C1 segment of cervical spinal cord (tissue), 14 donors: ENCODE data around the gene MRPL4.
"Not testable (repeated sequence)": the region's sequence is repeated elsewhere in the genome, so short reads cannot be mapped to it uniquely, and the experiment has no call there.

Experiments
- DNase-seq, 14 donors: peaks; one replicate each; lab custom pipeline; 2025; lab: John Stamatoyannopoulos, UW

MRPL4 gene

DNA sequence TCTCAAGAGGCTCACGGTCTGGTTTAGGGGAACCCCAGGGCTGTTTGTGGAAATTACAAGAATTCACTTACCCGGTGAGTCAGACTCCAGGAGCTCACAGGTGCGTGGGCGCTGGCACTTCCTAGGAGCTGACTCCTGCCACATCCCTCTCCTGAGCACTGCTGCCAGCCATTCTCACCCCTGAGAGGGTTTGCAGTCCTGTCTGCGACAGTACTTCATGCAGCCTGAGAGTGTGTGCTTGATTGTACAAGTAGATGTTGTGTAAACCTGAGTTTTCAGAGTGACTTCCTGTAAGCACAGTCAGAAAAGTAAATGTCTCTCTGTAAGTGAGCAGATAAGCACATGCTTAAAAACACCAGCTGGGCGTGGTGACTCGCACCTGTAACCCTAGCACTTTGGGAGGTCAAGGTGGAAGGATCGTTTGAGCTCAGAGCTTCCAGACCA lies 8.1 kb downstream of the MRPL4 start:
- no peak for DNase-seq

DNA sequence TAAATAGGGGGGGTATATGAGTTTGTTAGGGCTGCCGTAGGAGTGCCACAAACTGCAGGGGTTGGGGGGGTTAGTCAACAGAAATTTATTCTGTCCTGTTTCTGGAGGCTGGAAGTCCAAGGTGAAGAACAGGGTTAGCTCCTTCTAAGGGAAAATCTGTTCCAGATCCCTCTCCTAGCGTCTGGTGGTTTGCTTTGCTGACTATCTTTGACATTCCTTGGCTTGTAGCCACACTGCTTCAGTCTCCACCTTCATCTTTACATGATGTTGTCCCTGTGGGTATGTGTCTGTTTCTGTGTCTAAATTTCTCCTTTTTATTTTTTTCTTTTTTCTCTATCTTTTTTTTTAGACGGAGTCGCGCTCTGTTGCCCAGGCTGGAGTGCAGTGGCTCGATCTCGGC lies 10.8 kb downstream of the MRPL4 start:
- no peak for DNase-seq

DNA sequence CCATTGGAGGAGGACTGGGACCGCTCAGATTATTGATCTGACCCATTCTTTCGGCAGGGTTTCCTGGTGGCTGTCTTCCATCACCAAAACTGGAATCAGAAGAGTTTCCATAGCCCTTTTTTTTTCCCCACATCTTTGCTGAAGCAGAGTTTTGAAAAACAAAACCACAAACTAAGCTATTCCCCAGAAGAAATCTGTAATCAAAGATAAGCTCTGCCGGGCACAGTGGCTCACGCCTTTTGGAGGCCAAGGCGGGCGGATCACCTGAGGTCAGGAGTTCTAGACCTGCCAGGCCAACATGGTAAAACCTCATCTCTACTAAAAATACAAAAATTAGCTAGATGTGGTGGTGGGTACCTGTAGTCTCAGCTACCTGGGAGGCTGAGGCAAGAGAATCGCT lies 14.7 kb downstream of the MRPL4 start:
- no peak for DNase-seq

DNA sequence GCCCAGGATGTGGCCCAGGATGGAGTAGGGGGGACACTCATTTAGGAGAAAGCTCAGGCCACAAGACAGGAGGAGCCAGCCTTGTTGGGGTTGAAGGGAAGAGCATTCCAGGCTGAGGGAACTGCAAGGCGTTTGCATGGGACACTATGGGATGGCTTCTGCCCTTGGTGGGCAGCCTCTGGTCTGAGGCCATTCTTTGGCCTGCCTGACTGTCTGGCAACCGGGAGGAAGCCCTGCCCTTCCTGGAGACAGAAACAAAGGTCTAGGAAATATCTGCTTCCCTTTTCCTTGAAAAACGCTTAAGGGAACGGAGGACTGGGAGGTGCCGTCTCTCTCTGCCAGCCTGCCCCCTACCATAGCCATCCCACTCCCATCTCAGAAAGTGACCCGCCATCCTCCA lies 16.1 kb downstream of the MRPL4 start:
- no peak for DNase-seq

DNA sequence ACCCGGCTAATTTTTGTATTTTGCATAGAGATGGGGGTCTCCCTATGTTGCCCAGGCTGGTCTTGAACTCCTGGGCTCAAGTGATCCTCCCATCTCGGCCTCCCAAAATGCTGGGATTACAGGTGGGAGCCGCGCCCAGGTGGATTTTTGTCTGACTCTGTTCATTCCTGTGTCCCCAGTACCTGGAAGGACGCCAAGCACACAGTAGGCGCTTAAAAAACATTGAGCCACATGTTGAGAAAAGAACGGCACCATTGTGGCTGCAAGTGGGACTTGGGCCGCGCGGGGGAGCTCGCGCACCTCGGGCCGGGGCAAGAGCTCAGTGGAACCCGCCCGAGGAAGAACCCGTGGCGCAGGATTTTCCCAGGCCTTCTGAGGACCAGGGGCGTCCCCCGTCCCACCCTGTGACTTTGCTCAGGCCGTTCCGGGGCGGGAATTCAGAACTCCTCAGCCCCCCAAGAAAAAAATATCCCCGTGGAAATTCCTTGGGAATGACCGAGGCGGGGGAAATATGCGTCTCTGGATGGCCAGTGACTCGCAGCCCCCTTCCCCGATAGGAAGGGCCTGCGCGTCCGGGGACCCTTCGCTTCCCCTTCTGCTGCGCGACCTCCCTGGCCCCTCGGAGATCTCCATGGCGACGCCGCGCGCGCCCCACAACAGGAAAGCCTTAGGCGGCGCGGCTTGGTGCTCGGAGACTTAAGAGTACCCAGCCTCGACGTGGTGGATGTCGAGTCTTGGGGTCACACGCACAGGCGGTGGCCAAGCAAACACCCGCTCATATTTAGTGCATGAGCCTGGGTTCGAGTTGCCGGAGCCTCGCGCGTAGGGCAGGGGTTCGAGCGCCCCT lies 17.5 kb downstream of the MRPL4 start:
- DNase-seq, result peak in 13 of 14 donors; percentile 10 to 79 (median 36)

DNA sequence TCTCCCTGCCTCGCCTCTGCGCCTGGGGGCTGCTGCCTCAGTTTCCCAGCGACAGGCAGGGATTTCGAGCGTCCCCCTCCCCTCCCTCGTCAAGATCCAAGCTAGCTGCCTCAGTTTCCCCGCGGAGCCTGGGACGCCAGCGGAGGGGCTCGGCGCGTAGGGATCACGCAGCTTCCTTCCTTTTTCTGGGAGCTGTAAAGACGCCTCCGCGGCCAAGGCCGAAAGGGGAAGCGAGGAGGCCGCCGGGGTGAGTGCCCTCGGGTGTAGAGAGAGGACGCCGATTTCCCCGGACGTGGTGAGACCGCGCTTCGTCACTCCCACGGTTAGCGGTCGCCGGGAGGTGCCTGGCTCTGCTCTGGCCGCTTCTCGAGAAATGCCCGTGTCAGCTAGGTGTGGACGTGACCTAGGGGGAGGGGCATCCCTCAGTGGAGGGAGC lies 18.2 kb downstream of the MRPL4 start:
- peak in 7 of 14 donors; percentile 12 to 45 (median 35) for DNase-seq

DNA sequence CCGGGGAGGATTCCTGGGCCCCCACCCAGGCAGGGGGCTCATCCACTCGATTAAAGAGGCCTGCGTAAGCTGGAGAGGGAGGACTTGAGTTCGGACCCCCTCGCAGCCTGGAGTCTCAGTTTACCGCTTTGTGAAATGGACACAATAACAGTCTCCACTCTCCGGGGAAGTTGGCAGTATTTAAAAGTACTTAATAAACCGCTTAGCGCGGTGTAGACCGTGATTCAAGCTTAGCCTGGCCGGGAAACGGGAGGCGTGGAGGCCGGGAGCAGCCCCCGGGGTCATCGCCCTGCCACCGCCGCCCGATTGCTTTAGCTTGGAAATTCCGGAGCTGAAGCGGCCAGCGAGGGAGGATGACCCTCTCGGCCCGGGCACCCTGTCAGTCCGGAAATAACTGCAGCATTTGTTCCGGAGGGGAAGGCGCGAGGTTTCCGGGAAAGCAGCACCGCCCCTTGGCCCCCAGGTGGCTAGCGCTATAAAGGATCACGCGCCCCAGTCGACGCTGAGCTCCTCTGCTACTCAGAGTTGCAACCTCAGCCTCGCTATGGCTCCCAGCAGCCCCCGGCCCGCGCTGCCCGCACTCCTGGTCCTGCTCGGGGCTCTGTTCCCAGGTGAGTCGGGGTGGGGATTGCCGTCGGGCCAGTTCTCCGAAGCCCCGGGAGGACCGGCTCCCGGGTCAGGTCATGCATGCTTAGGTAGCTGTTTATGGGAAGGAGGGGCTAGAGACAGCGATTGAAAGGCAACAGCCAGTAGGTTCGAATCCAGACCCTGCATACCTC lies 18.8 kb downstream of the MRPL4 start, which contains the start of gene ICAM1:
Gene ICAM1, plus strand, starts transcription at position 505 of the 779 bp plus-strand sequence. Its CDS starts 40 bp downstream, at position 545.
- DNase-seq, result peak in 9 of 14 donors; percentile 21 to 76 (median 31)

DNA sequence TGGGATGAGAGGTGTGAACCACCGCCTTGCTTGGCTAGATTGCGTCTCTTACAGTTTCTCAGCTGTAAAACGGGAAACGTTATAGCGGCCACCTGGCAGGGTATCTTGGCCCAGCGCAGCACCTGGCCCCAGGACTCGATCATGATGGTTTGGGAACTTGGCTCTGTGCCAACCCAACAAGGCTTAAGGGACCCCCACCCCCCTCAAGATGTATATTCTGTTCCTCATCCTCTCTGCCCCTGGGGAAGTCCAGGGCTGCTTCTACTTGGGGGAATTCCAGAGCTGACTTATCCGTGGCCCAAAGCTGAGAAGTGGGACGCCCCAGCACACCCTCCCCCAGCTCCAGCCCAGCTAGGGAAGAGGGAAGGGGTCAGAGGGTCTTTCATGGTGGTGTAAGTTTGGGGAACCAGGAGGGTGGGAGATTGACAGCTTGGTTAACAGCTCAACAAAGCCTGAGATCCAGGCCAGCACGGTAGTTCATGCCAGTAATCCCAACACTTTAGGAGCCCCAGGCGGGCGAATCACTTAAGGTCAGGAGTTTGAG lies 19.6 kb downstream of the MRPL4 start:
- DNase-seq, result peak in 1 of 14 donors; percentile 22

DNA sequence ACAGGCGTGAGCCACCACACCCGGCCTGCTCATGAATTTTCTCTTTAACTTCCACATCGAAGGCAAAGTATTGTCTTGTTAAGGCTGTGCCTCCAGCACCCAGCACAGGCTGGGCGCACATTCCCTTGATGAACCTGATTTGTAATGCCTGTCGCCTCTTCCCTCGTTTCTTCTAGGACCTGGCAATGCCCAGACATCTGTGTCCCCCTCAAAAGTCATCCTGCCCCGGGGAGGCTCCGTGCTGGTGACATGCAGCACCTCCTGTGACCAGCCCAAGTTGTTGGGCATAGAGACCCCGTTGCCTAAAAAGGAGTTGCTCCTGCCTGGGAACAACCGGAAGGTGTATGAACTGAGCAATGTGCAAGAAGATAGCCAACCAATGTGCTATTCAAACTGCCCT lies 22.6 kb downstream of the MRPL4 start:
- no peak for DNase-seq

DNA sequence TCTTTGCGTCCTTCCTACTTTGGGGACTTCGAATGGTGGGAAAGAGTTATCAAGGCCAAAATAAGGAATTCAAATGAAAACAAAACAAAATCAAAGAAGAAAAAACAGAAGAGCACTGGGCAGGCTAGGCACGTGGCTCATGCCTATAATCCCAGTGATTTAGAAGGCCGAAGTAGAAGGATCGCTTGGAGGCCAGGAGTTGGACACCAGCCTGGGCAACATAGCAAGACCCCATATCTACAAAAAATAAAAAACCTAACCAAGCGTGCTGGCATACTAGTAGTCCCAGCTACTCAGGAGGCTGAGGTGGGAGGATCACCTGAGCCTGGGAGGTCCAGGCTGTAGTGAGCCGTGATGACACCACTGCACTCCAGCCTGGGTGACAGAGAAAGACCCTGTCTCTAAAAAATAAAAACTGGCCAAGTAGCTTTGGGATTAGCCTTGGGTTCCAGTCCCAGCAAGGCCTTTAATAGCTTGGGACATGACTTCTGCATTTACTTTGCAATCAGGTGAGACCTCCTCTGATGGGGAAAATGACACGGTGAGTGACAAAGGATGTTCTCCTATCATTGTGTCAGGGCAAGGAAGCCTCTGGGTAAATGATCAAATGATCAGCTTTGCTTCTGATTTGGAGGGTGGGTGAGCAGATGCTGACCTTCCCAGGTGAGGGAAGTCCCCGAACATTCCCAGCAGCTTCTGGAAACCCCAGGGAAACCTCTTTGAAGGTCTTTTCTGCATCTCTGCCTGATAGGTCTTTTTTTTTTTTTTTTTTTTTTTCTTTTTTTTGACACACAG lies 26.0 kb downstream of the MRPL4 start:
- no peak for DNase-seq

DNA sequence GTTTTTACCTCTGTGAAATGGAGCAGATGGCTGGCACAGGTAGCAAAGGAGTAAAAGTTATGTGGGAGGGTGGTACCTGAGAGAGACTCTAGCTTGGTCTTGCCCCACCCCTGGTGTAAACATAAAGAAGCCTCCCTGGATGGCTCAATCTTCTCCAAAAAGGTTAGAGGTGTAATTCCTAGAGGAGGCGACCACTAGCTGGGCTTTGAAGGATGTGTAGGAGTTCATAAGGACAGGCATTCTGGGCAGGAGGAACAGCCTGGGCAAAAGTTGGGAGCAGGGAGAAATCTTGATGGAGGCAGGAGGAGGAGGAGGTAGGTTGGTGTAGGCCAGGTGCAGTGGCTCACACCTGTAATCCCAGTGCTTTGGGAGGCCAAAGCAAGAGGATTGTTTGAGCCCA lies 26.9 kb downstream of the MRPL4 start:
- DNase-seq, result no peak

DNA sequence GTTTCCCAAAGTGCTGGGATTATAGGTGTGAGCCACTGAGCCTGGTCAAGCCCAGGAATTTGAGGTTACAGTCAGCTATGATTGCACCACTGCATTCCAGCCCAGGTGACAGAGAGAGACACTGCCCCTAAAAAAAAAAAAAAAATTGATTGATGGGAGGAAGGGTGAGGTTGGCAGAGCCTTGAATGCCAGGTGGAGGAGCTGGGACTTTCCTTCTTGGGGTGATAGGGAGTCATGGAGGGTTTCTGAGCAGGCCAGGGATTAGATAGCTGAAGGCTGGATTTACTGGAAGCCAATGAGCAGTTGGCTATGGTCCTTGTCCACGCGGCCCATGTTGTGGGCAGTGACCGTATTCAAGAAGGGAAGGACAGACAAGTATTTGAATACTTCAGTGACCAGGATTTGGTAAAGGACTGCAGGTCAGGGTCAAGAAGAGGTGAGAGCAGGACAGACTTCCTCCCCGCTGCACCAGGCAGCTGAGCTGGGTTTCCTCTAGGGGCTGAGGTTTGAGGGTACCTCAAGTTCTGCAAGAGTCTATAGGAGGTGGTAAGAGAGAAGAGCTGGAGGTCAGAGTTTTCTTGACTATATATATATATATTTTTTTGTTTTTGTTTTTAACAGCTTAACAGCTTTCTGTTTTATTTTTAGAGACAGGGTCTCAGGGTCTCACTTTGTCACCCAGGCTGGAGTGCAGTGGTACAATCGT lies 27.9 kb downstream of the MRPL4 start:
- no peak for DNase-seq

DNA sequence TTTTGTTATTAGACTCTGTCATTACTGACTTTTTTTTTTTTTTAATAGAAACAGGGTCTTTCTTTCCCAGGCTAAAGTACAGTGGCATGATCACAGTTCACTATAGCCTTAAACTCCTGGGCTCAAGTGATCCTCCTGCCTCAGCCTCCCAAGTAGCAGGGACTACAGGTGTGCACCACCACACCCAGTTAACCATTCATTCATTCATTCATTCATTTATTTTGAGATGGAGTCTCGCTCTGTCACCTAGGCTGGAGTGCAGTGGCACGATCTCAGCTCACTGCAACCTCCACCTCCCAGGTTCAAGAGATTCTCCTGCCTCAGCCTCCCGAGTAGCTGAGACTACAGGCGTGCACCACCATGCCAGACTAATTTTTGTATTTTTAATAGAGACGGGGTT lies 30.0 kb downstream of the MRPL4 start:
- not testable (repeated sequence) for DNase-seq

DNA sequence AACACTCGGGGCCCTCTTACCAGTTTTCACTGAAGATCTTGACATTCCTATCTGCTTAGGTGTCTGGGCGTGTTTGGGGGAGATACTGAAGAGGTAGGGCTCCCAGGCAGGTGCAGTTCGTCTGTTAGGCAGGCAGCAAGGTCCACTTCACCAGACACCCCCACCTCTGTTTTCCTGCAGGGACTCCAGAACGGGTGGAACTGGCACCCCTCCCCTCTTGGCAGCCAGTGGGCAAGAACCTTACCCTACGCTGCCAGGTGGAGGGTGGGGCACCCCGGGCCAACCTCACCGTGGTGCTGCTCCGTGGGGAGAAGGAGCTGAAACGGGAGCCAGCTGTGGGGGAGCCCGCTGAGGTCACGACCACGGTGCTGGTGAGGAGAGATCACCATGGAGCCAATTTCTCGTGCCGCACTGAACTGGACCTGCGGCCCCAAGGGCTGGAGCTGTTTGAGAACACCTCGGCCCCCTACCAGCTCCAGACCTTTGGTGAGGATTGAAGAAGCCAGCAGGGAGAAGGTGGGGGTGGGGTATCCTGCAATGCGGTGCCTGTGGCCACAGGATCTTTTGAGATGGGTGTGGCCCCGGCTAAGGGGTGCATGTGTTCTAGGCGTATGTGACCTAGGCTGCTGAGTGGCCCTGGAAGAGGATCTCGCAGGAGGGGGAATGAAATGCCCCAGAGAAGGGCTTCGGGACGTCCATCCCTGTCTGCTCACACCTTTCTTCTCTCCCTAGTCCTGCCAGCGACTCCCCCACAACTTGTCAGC lies 31.5 kb downstream of the MRPL4 start:
- DNase-seq, result no peak

DNA sequence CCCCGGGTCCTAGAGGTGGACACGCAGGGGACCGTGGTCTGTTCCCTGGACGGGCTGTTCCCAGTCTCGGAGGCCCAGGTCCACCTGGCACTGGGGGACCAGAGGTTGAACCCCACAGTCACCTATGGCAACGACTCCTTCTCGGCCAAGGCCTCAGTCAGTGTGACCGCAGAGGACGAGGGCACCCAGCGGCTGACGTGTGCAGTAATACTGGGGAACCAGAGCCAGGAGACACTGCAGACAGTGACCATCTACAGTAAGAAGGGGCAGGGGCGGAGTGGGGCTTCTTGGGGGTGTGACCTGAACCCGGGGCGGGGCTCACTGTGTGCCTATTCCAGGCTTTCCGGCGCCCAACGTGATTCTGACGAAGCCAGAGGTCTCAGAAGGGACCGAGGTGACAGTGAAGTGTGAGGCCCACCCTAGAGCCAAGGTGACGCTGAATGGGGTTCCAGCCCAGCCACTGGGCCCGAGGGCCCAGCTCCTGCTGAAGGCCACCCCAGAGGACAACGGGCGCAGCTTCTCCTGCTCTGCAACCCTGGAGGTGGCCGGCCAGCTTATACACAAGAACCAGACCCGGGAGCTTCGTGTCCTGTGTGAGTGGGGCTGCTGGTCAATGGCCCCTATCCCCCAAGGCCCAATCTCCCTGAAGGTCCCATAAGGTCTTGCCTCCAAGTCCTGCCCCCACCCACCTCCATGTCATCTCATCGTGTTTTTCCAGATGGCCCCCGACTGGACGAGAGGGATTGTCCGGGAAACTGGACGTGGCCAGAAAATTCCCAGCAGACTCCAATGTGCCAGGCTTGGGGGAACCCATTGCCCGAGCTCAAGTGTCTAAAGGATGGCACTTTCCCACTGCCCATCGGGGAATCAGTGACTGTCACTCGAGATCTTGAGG lies 32.3 kb downstream of the MRPL4 start:
- no peak for DNase-seq

DNA sequence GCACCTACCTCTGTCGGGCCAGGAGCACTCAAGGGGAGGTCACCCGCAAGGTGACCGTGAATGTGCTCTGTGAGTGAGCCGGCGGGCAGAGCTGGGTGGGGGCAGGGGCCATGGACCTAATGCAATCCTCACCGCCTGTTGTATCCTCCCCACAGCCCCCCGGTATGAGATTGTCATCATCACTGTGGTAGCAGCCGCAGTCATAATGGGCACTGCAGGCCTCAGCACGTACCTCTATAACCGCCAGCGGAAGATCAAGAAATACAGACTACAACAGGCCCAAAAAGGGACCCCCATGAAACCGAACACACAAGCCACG lies 32.9 kb downstream of the MRPL4 start:
- DNase-seq, result no peak

DNA sequence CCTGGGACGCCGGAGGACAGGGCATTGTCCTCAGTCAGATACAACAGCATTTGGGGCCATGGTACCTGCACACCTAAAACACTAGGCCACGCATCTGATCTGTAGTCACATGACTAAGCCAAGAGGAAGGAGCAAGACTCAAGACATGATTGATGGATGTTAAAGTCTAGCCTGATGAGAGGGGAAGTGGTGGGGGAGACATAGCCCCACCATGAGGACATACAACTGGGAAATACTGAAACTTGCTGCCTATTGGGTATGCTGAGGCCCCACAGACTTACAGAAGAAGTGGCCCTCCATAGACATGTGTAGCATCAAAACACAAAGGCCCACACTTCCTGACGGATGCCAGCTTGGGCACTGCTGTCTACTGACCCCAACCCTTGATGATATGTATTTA lies 33.4 kb downstream of the MRPL4 start:
- no peak for DNase-seq

DNA sequence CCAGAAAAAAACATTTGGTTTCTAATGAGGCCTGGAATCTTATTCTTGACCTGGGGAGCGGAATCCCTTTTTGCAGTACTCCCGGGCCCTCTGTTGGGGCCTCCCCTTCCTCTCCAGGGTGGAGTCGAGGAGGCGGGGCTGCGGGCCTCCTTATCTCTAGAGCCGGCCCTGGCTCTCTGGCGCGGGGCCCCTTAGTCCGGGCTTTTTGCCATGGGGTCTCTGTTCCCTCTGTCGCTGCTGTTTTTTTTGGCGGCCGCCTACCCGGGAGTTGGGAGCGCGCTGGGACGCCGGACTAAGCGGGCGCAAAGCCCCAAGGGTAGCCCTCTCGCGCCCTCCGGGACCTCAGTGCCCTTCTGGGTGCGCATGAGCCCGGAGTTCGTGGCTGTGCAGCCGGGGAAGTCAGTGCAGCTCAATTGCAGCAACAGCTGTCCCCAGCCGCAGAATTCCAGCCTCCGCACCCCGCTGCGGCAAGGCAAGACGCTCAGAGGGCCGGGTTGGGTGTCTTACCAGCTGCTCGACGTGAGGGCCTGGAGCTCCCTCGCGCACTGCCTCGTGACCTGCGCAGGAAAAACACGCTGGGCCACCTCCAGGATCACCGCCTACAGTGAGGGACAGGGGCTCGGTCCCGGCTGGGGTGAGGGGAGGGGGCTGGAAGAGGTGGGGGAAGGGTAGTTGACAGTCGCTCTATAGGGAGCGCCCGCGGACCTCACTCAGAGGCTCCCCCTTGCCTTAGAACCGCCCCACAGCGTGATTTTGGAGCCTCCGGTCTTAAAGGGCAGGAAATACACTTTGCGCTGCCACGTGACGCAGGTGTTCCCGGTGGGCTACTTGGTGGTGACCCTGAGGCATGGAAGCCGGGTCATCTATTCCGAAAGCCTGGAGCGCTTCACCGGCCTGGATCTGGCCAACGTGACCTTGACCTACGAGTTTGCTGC lies 35.1 kb downstream of the MRPL4 start, which contains the start of gene ICAM4:
Gene ICAM4, plus strand, starts transcription at position 153 of the 935 bp plus-strand sequence. Its CDS starts 58 bp downstream, at position 211.
- DNase-seq, result no peak
